Stimulated activated CD4-positive, alpha-beta T cell treated with anti-CD3 and anti-CD28 coated beads, Interleukin-12 subunit alpha, Interleukin-12 subunit beta, amount 100 ng/mL, for 24 hours (primary cell): Measurements from ENCODE around the gene S100A12.

Source experiments
- DNase-seq, 2 experiments: peaks; one replicate each; pipeline ENCODE4 v3.0.0-alpha.2; 2020; ENCODE audit warnings: low read depth in 2 of 2

S100A12 gene

DNA sequence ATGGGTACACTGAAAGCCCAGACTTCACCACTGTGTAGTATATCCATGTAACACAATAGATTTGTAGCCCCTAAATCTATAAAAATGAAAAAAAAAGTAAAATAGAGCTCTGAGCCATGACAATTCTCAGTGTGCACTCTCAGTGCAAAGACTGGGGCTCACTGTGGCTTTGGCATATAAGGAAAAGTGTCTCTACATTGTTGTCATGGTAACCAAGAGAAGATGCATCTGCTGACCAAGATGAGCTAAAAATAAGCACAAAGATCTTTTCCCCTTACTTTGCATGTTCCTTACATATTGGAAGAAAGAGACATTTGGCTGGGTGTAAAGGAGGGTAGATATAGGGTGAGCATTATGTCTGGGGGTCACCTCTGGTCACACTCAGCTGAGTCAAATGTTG is 38.8 kb downstream of the S100A12 start:
- no peak for DNase-seq

DNA sequence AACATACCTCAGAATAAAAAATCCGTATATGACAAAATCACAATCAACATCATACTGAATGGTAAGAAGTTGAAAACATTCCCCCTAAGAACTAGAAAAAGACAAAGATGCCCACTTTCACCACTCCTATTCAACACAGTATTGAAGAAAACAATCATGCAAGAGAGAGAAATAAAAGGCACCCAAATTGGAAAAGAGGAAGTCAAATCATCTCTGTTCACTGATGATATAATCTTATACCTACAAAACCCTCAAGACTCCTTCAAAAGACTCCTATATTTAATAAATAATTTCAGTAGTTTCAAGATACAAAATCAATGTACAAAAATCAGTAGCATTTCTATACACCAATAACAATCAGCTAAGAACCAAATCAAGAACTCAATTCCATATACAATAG is 41.5 kb downstream of the S100A12 start:
- no peak for DNase-seq

DNA sequence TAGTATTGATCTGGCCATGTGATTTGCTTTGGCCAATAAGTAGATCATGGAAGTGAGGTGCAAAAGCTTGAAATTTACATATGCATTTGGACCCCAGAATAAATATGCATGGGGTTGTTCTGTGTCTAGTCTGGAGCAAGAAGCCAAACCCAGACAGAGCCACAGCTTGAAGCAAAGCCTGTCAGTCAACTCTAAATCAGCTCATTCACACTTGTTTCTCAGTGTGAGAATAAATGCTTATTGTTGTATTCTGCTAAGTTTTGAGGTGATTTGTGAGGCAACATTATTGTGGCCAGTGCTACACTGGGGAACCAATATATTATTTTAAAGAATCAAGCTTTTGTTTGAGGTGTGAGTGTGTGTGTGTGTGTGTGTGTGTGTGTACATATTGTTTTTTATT is 50.5 kb downstream of the S100A12 start:
- no peak for DNase-seq
